K562 (cell line): Measurements from ENCODE around the gene EML6. TPM values are rescaled to one million over a fixed set of nuclear protein-coding genes. Genes with fewer than 3 reads are reported as not detected.

Experiments
- ATAC-seq: fragments of 200-7000 bp; cut with Tn5 transposase; 3 replicates; pipeline ENCODE4 v1.9.1; 2020; ENCODE audit warnings: moderate library complexity
- BruUV-seq: library from RNA; stranded (reverse); fragments of 400-500 nt; replicated peaks from 2 replicates; lab custom pipeline; 2021; lab: Mats Ljungman, UMichigan
- CTCF ChIA-PET: fragments of 300-600 bp; formaldehyde crosslinking; extraction: SDS; loops from one replicate; lab custom pipeline; 2021; ENCODE audit warnings: low intra/inter-chr PET ratio; lab: Yijun Ruan, JAX
- POLR2A ChIA-PET: fragments of 300-600, 350-650 bp; sonication (Branson Sonifier 250); formaldehyde crosslinking; extraction: SDS; loops from one replicate; lab custom pipeline; 2021; ENCODE audit warnings: antibody characterized with exemption, inconsistent platforms; lab: Yijun Ruan, JAX
- DNase-seq, 4 experiments: peaks; one replicate each; pipeline versions ENCODE4 v3.0.0 to v3.0.0-alpha.2; 2011 to 2018; ENCODE audit warnings: low spot score in 3 of 4, mixed read lengths in 3 of 4; ENCODE audit errors: extremely low read depth in 1 of 4
- FAIRE-seq: peaks from 2 replicates; lab custom pipeline; 2011; peaks lifted over from hg19 to GRCh38; lab: Jason Lieb, UNC
- H2AFZ ChIP-seq: 2 replicates; pipeline ENCODE4 v1.6.0; 2011; ENCODE audit warnings: low read depth, low read length, control low read depth, inconsistent platforms
- H3K27ac ChIP-seq: fragments of 200-600 bp; 3 replicates; pipeline ENCODE4 v1.8.0; 2011; ENCODE audit warnings: low read depth, mild to moderate bottlenecking, control low read depth, inconsistent platforms, low read length, moderate library complexity, mixed read lengths; ENCODE audit errors: extremely low read depth
- H3K27me3 ChIP-seq, 2 experiments: fragments of 300-600 bp in 1 of 2; 2 replicates in 1 of 2; 3 replicates in 1 of 2; pipeline versions ENCODE4 v1.6.0 to v1.8.0; 2011; ENCODE audit warnings: inconsistent platforms in 2 of 2, low read length in 2 of 2, mild to moderate bottlenecking in 1 of 2, mixed read lengths in 1 of 2, moderate library complexity in 1 of 2; ENCODE audit not compliant: control insufficient read depth in 2 of 2, insufficient read depth in 2 of 2
- H3K36me3 ChIP-seq: fragments of 300-600 bp; 3 replicates; pipeline ENCODE4 v1.8.0; 2011; ENCODE audit warnings: mild to moderate bottlenecking, low read length, inconsistent platforms; ENCODE audit not compliant: control insufficient read depth, insufficient read depth
- H3K4me1 ChIP-seq, 2 experiments: fragments of 200-600 bp in 1 of 2; replicated peaks in 1 of 2; 2 replicates in 1 of 2; 3 replicates in 1 of 2; pipeline versions ENCODE4 v1.5.1 to v1.8.0; 2011; ENCODE audit warnings: inconsistent platforms in 2 of 2, low read length in 2 of 2, mild to moderate bottlenecking in 1 of 2, mixed read lengths in 1 of 2, moderate library complexity in 1 of 2; ENCODE audit not compliant: control insufficient read depth in 2 of 2, insufficient read depth in 2 of 2
- H3K4me2 ChIP-seq: 2 replicates; pipeline ENCODE4 v1.6.1; 2011; ENCODE audit warnings: low read length, control low read depth, inconsistent platforms, mixed read lengths; ENCODE audit not compliant: insufficient read depth
- H3K4me3 ChIP-seq: fragments of 200-600 bp; sonication (generic), shearing (Covaris generic); 2 replicates; pipeline ENCODE4 v1.5.1; 2016; ENCODE audit warnings: control low read depth, inconsistent platforms
- H3K79me2 ChIP-seq: fragments of 200-600 bp; 3 replicates; pipeline ENCODE4 v1.8.0; 2011; ENCODE audit warnings: low read length, inconsistent platforms; ENCODE audit not compliant: control insufficient read depth, insufficient read depth
- H3K9ac ChIP-seq, 2 experiments: 2 replicates each; pipeline versions ENCODE4 v1.6.0 to v1.6.1; 2011; ENCODE audit warnings: low read depth in 2 of 2, low read length in 2 of 2, control low read depth in 1 of 2, inconsistent platforms in 1 of 2, mild to moderate bottlenecking in 1 of 2, mixed read lengths in 1 of 2; ENCODE audit not compliant: insufficient read depth in 1 of 2
- H3K9me1 ChIP-seq: one replicate; pipeline ENCODE4 v1.6.0; 2011; ENCODE audit warnings: inconsistent platforms, mild to moderate bottlenecking, low read length, moderate library complexity; ENCODE audit not compliant: control insufficient read depth, insufficient read depth
- H3K9me3 ChIP-seq: replicated peaks from 2 replicates; pipeline ENCODE4 v1.5.1; 2011; ENCODE audit warnings: low read depth, low read length, inconsistent platforms; ENCODE audit not compliant: control insufficient read depth, insufficient read depth
- H4K20me1 ChIP-seq: replicated peaks from 2 replicates; pipeline ENCODE4 v1.6.1; 2011; ENCODE audit warnings: low read length, inconsistent platforms, mixed read lengths; ENCODE audit not compliant: control insufficient read depth, insufficient read depth
- DEAF1 ChIP-seq: fragments of 450-650 bp; formaldehyde crosslinking; IDR thresholded peaks from 2 replicates; pipeline ENCODE4 v1.4.0; 2020; ENCODE audit warnings: mild to moderate bottlenecking, moderate library complexity
- GTF3C2 ChIP-seq: IDR thresholded peaks from 3 replicates; pipeline ENCODE4 v1.6.1; 2011; ENCODE audit warnings: borderline replicate concordance, mild to moderate bottlenecking, moderate library complexity; ENCODE audit not compliant: insufficient read length; ENCODE audit errors: extremely low read depth
- MXD1 ChIP-seq: fragments of 250-450 bp; sonication (Bioruptor Pico); IDR thresholded peaks from 2 replicates; pipeline ENCODE4 v1.8.0; 2021; ENCODE audit warnings: borderline replicate concordance, mild to moderate bottlenecking, moderate library complexity; ENCODE audit not compliant: poor library complexity, severe bottlenecking
- RAD21 ChIP-seq, 2 experiments: fragments of 250-450 bp in 1 of 2; fragments of 450-650 bp in 1 of 2; sonication (Bioruptor Pico) in 1 of 2; formaldehyde crosslinking in 1 of 2; IDR thresholded peaks in 1 of 2; conservative IDR thresholded peaks in 1 of 2; 2 replicates each; pipeline versions ENCODE4 v1.4.0 to v1.8.0; 2020 to 2022; ENCODE audit warnings: mild to moderate bottlenecking in 2 of 2, moderate library complexity in 1 of 2
- RBM22 ChIP-seq: fragments of 200-400 bp; formaldehyde crosslinking; IDR thresholded peaks from 2 replicates; pipeline ENCODE4 v1.6.1; 2018; ENCODE audit warnings: low read length, low read depth; ENCODE audit not compliant: poor library complexity, severe bottlenecking
- RNF2 ChIP-seq: sonication (generic); IDR thresholded peaks from 2 replicates; pipeline ENCODE4 v1.6.1; 2016
- STAT5A ChIP-seq: IDR thresholded peaks from 2 replicates; pipeline ENCODE4 v1.6.1; 2012; ENCODE audit warnings: low read length, inconsistent platforms, borderline replicate concordance
- ZKSCAN1 ChIP-seq: fragments of 150-350 bp; IDR thresholded peaks from 2 replicates; pipeline ENCODE4 v1.6.1; 2016; ENCODE audit warnings: low read depth, low read length
- ZNF217 ChIP-seq: sonication (generic); formaldehyde crosslinking; IDR thresholded peaks from 2 replicates; pipeline ENCODE4 v1.8.0; 2022; ENCODE audit warnings: mild to moderate bottlenecking, missing genetic modification reagents
- WGBS: fragments of 100-300 bp; shearing (Covaris generic); methylation state at CpG from one replicate; pipeline ENCODE4 v1.1.6; 2016; ENCODE audit warnings: low coverage, mixed read lengths; ENCODE audit not compliant: insufficient coverage; ENCODE audit errors: missing lambda C conversion rate; 5-methylcytosine and 5-hydroxymethylcytosine counted together
- in situ Hi-C: fragments of 300-500 bp; cut with MboI; formaldehyde crosslinking; loops from 4 replicates; pipeline ENCODE4 v1.15.0; 2018; ENCODE audit warnings: inconsistent platforms, mixed read lengths
- intact Hi-C: fragments of 100-400 bp; cut with micrococcal nuclease; formaldehyde crosslinking; loops from 2 replicates; pipeline ENCODE4 v1.14.2; 2022
- polyA plus RNA-seq, 8 experiments: library from polyadenylated mRNA; depleted of rRNA in 4 of 8; stranded (reverse) in 5 of 8; unstranded in 3 of 8; fragments of >200 nt; fragmentation: Nextera tagmentation in 2 of 8; fragmentation: Illumina TruSeq in 1 of 8; extraction: Ambion mirVana in 2 of 8; extraction: Trizol in 1 of 8; gene quantifications; 2 replicates each; pipeline versions ENCODE4 v1.2.1 to v1.2.3, GENCODE V29; 2011 to 2014; ENCODE audit warnings: inconsistent platforms in 1 of 8, missing spikeins in 1 of 8
- total RNA-seq, 7 experiments: library from RNA; depleted of rRNA in 6 of 7; stranded (reverse); fragments of >200 nt in 6 of 7; fragmentation: Illumina TruSeq in 2 of 7; extraction: Trizol in 2 of 7; gene quantifications; 2 replicates each; pipeline versions ENCODE4 v1.2.1 to v1.2.3, GENCODE V29; 2011 to 2021; ENCODE audit warnings: low replicate concordance in 1 of 7

Gene EML6
- total and polyA plus RNA-seq, 9 of the 15 experiments (the other 6 are each of a cell fraction or from before 2014, with no cell fraction given) = 0.07 to 0.56 (median 0.25) TPM

- DNase-seq = no peak
- no peak for ATAC-seq
- no TSS peak for BruUV-seq
- H3K27ac ChIP-seq = no peak overlapping the region
- peaks cover 40% of the 10 kb centered on the region for H3K36me3 ChIP-seq
- FAIRE-seq = peak; percentile 19
- no peak overlapping the region for H3K4me2 ChIP-seq
- no peak overlapping the region for H3K4me3 ChIP-seq
- CTCF ChIA-PET = no interaction called here
- POLR2A ChIA-PET = no interaction called here
- no peaks in the 10 kb centered on the region for H3K9me3 ChIP-seq
- in situ Hi-C loops (no loop called here), intact Hi-C loops (no loop called here)
- no peaks in the 10 kb centered on the region for H3K27me3 ChIP-seq
- H3K79me2 ChIP-seq = peaks cover 100% of the 10 kb centered on the region
- peaks cover 0 to 15% of the 10 kb centered on the region in 2 experiments; a peak in 2 of 5 replicates for H3K4me1 ChIP-seq
- no peak overlapping the region for H2AFZ ChIP-seq
- TF ChIP-seq DEAF1 (CRISPR knock-in tag) (no peak), MXD1 (CRISPR knock-in tag) (no peak)
- peaks cover 5% of the 10 kb centered on the region for H3K9me1 ChIP-seq
- WGBS = 100% methylated on average over 3 of the region's 3 CpGs
- H4K20me1 ChIP-seq = peaks cover 16% of the 10 kb centered on the region
- no peak overlapping the region for H3K9ac ChIP-seq
Observed at GRCh38 chr2:55017880-55018279, 294.4 kb downstream of the EML6 start.

GRCh38 chr2:55018619-55019018, 295.2 kb downstream of the EML6 start:
- no peak overlapping the region for H3K9ac ChIP-seq
- H2AFZ ChIP-seq = no peak overlapping the region
- ChIA-PET CTCF (no interaction called here), POLR2A (interaction anchor here (0.7 to 1.8 kb wide), 6 partner anchors 10 to 176 kb away, joined by 3 to 6 read pairs (median 4); partner anchors contain the start of gene RTN4)
- H3K27me3 ChIP-seq = no peaks in the 10 kb centered on the region
- intact Hi-C loops (no loop called here), in situ Hi-C loops (no loop called here)
- no peak for ATAC-seq
- no peak overlapping the region for H3K4me2 ChIP-seq
- H3K79me2 ChIP-seq = peaks cover 100% of the 10 kb centered on the region
- H3K4me1 ChIP-seq = peaks cover 0 to 9% of the 10 kb centered on the region in 2 experiments; a peak in 2 of 5 replicates
- no peak for FAIRE-seq
- WGBS = 100% methylated on average over 1 of the region's 1 CpG
- H3K9me1 ChIP-seq = peaks cover 9% of the 10 kb centered on the region
- no TSS peak for BruUV-seq
- no peak for DNase-seq
- peaks cover 36% of the 10 kb centered on the region for H3K36me3 ChIP-seq
- H3K4me3 ChIP-seq = no peak overlapping the region
- H3K27ac ChIP-seq = no peak overlapping the region
- H4K20me1 ChIP-seq = peaks cover 23% of the 10 kb centered on the region
- no peaks in the 10 kb centered on the region for H3K9me3 ChIP-seq
- TF ChIP-seq STAT5A = no peak
- TF ChIP-seq GTF3C2 = no peak
- TF ChIP-seq RBM22 = peak; percentile 51
- no peak for TF ChIP-seq RNF2
- TF ChIP-seq ZNF217 (CRISPR knock-in tag) = no peak
- no peak for TF ChIP-seq ZKSCAN1
- TF ChIP-seq RAD21 (CRISPR knock-in tag; conservative IDR thresholded peaks at IDR 0.05 in 1 of 2, IDR thresholded peaks at IDR 0.05 in 1 of 2) = no peak
